ENCODE results near the gene CYP2A6.

The CYP2A6 gene

DNA sequence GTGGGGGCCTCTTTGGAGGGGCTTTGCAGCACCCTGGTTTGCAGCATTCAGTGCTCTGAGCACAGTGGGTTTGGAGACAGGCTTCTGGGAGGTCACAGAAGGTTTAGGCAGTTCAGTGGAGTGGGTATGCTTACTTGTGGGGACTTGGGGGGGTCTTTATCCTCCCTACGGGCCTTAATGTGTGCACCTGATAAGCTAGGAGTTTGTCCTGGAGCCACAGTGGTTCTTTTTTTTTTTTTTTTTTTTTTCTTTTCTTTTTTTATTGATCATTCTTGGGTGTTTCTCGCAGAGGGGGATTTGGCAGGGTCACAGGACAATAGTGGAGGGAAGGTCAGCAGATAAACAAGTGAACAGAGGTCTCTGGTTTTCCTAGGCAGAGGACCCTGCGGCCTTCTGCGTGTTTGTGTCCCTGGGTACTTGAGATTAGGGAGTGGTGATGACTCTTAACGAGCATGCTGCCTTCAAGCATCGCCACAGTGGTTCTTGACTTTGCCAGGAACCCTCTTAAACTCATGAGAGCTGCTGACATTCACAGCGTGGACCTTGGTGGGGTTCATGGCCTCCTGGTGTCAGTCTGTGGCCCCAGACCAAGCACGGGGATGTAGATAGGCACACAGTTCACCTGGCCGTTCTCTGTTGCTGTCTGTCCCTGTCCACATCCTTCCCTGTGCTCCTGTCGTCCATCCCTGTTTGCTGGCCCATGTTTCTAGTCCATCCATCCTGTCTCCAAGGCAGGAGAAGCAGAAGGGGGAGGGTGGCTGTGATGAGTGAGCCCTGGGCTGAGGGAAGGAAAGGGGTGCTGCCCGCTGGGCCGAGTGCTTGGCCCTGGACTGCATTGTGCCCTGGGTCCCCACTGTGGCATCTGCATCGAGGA lies 48.6 kb downstream of the CYP2A6 start:
- no peak for DNase-seq

- no peak for DNase-seq
Measured at GRCh38 chr19:40800997-40801377, 49.3 kb downstream of the CYP2A6 start.

- DNase-seq, result no peak
Measured at GRCh38 chr19:40800339-40800996, 49.8 kb downstream of the CYP2A6 start.

DNA sequence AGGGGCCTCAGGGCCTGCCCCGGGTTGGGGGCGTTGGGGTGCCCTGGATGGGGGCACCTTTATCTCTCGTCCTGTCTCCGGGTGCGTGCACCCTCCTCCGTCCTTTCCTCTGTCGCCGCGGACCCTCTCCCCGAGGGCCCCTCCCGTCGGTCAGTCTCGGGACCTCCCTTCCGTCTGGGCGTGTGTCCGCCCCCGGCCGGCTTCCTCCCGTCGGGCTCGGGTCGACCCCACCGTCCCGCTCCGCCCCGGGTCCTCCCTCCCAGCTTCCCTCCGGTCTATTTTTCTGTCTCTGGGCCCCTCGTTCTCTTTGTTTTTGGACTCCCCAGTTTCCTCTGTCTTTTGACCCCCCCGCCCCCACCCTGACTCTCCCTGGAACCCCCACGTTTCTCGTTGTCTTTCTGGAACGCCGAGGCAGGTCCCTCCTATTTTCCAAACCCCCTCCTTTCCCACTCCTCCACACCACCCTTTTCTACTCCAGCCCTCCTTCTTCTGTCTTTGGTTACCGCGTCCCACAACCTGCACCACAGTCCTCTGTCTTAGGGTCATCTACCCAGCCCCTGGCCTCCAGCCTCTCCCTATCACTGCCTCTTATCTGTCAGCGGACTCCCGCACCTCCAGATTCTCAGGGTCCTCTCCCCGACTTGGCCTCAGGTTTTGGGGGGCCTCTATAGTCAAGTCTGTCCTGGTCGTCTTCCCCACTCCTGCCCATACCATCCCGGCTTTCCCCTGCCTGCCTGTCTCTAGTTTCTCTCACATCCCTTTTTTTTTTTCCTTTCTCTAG lies 50.5 kb downstream of the CYP2A6 start:
- no peak for DNase-seq

DNA sequence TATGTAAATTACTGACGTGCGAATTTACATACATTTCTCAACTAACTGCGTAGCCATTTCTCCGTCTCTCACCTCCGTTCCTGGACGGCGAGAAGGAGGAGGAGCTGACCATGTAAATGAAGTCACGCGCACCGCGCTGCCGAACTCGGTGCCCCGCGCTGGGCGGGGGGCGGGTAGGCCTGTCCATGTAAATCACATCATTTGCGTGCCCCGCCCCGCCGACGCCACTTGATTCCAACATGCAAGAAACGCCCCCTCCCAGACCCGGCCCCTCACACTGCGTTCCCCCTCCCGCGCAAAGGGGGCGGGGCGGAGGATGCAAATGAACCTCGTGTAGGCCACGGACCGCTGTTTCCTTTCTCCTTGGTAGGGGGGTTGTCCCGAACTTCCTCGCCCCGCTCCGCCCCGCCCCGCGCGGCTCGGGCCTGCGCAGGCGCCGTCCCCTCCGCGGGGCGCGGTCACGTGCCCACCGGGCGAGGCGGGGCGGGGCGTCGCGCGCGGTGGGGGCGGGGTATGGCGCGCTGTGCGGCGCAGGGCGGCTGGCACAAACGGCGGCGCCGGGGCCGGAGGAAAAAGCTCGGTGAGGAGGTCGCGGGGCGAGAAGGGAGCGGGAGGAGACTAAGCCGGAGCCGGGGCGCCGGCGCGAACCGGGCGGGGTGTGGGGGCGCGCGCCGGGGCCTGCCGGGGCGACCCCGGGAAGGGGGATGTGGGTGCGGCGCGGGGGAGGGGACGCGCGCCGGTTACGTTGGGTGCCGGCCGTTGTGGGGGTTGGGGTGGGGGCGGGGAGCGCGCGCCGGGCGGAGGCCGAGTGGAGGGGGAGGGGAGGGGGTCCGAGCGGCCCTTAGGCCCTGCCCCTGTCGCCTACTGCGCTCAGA lies 51.3 kb downstream of the CYP2A6 start, which contains the start of gene EGLN2:
EGLN2 (plus strand) TSS at position 509 of the 875 bp plus-strand sequence. CDS start 1,382 bp downstream, outside the sequence.
- DNase-seq, result peak; percentile 100

- DNase-seq, result peak; percentile 62
Measured at GRCh38 chr19:40797963-40798682, 52.1 kb downstream of the CYP2A6 start.

DNA sequence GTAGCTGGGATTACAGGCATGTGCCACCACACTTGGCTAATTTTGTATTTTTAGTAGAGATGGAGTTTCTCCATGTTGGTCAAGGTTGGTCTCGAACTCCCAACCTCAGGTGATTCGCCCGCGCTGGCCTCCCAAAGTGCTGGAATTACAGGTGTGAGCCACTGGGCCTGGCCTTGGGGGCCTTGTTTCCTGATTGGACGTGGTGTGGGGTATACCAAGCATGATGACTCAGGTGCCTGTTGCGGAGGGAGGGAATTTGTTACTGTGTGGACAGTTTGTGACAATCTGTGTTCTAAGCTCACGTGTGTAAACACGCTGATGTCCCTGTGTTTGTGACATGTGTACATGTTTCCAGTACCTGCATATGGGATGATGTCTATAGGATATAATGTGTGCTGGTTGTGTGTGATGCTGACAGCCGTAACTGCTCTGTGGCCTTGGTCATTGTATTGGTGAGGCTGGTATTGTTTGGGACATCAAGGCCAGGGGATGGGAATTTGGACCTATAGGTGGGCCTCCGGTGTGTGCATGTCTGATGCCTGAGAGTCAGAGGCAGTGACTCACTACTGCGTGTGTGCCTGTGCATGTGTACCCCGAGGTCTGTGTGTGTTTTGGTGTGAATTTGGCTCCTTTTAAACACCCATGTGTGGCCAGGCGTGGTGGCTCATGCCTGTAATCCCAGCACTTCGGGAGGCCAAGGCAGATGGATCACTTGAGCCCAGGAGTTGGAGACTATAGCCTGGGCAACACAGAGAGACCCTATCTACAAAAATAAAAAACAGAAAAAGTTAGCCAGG lies 52.9 kb downstream of the CYP2A6 start:
- no peak for DNase-seq

Measured in activated effector memory CD4-positive, alpha-beta T cell treated with Interleukin-2 at 50 U/mL for 16 hours (primary cell).